Prostate gland (tissue), 2 donors: Measurements from ENCODE around the gene RNF113B. TPM values are rescaled to one million over a fixed set of nuclear protein-coding genes. Genes with fewer than 3 reads are reported as not detected.

Source experiments
- DNase-seq: peaks from one replicate; pipeline ENCODE4 v3.0.0-alpha.2; 2019; ENCODE audit warnings: low spot score
- H3K27ac ChIP-seq, 2 donors: fragments of 200-600 bp; sonication (generic); 2 replicates each; pipeline ENCODE4 v1.5.1; 2017 to 2019
- H3K27me3 ChIP-seq: fragments of 200-600 bp; sonication (generic); replicated peaks from 2 replicates; pipeline ENCODE4 v1.5.1; 2019; ENCODE audit not compliant: insufficient read depth
- H3K36me3 ChIP-seq, 2 donors: fragments of 200-600 bp; sonication (generic); 1 replicate in 1 of 2; 2 replicates in 1 of 2; pipeline versions ENCODE4 v1.5.1 to v1.8.1; 2017 to 2019
- H3K4me1 ChIP-seq: fragments of 200-600 bp; sonication (generic); replicated peaks from 2 replicates; pipeline ENCODE4 v1.5.1; 2019
- H3K4me3 ChIP-seq, 2 donors: fragments of 200-600 bp; sonication (generic); 2 replicates each; pipeline ENCODE4 v1.5.1; 2017 to 2019
- H3K9me3 ChIP-seq: fragments of 200-600 bp; sonication (generic); 2 replicates; pipeline ENCODE4 v1.5.1; 2017
- POLR2A ChIP-seq: fragments of 450-650 bp; IDR thresholded peaks from one replicate; pipeline ENCODE4 v1.6.1; 2016; ENCODE audit warnings: antibody characterized with exemption, mild to moderate bottlenecking
- POLR2AphosphoS5 ChIP-seq: sonication (generic); formaldehyde crosslinking; IDR thresholded peaks from one replicate; pipeline ENCODE4 v1.6.1; 2017; ENCODE audit warnings: antibody characterized with exemption
- WGBS: methylation state at CpG from one replicate; pipeline ENCODE4 v1.1.5; 2018; 5-methylcytosine and 5-hydroxymethylcytosine counted together
- intact Hi-C: fragments of 100-400 bp; cut with DNase I; formaldehyde crosslinking; loops from one replicate; pipeline ENCODE4 v1.14.2; 2022
- total RNA-seq, 2 donors: library from RNA; depleted of rRNA; stranded (reverse); fragments of >200 nt; gene quantifications; one replicate each; pipeline ENCODE4 v1.1.0, GENCODE V29; 2016
- TF ChIP-seq, protein P1 (sequence below), 4 experiments: fragments of 200-600 bp in 2 of 4; fragments of 450-650 bp in 2 of 4; sonication (generic) in 2 of 4; IDR thresholded peaks; 1 replicate in 3 of 4; 2 replicates in 1 of 4; pipeline ENCODE4 v1.5.1; 2016 to 2019; ENCODE audit warnings: antibody characterized with exemption in 4 of 4, mild to moderate bottlenecking in 2 of 4, moderate library complexity in 2 of 4

The RNF113B gene
- total RNA-seq, 2 donors from 2014 or later: 11.2 TPM; not detected in 1

GRCh38 chr13:98206946-98207345 lies 29.9 kb upstream of the RNF113B start:
- TF ChIP-seq POLR2AphosphoS5 (peak; percentile 71), POLR2A (no peak)
- TF ChIP-seq, protein P1, sequence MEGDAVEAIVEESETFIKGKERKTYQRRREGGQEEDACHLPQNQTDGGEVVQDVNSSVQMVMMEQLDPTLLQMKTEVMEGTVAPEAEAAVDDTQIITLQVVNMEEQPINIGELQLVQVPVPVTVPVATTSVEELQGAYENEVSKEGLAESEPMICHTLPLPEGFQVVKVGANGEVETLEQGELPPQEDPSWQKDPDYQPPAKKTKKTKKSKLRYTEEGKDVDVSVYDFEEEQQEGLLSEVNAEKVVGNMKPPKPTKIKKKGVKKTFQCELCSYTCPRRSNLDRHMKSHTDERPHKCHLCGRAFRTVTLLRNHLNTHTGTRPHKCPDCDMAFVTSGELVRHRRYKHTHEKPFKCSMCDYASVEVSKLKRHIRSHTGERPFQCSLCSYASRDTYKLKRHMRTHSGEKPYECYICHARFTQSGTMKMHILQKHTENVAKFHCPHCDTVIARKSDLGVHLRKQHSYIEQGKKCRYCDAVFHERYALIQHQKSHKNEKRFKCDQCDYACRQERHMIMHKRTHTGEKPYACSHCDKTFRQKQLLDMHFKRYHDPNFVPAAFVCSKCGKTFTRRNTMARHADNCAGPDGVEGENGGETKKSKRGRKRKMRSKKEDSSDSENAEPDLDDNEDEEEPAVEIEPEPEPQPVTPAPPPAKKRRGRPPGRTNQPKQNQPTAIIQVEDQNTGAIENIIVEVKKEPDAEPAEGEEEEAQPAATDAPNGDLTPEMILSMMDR (IDR thresholded peaks at IDR 0.05): no peak
- H3K4me3 ChIP-seq: no peak overlapping the region
- H3K36me3 ChIP-seq: no peaks in the 10 kb centered on the region
- H3K4me1 ChIP-seq: no peaks in the 10 kb centered on the region
- intact Hi-C loops: no loop called here
- peak overlapping the region; percentile 10 to 24 for H3K27ac ChIP-seq
- 28% methylated on average over 4 of the region's 4 CpGs for WGBS
- H3K9me3 ChIP-seq: no peaks in the 10 kb centered on the region
- peak; percentile 53 for DNase-seq
- H3K27me3 ChIP-seq: no peaks in the 10 kb centered on the region

GRCh38 chr13:98204546-98204945 lies 27.5 kb upstream of the RNF113B start:
- 98% methylated on average over 2 of the region's 2 CpGs for WGBS
- Histone ChIP-seq H3K4me1 (no peaks in the 10 kb centered on the region), H3K4me3 (no peak overlapping the region), H3K36me3 (no peaks in the 10 kb centered on the region), H3K9me3 (no peaks in the 10 kb centered on the region), H3K27me3 (no peaks in the 10 kb centered on the region), H3K27ac (no peak overlapping the region)
- no peak for DNase-seq
- intact Hi-C loops: no loop called here
- TF ChIP-seq, protein P1 (IDR thresholded peaks at IDR 0.05): no peak
- TF ChIP-seq POLR2AphosphoS5 (no peak), POLR2A (no peak)

DNA sequence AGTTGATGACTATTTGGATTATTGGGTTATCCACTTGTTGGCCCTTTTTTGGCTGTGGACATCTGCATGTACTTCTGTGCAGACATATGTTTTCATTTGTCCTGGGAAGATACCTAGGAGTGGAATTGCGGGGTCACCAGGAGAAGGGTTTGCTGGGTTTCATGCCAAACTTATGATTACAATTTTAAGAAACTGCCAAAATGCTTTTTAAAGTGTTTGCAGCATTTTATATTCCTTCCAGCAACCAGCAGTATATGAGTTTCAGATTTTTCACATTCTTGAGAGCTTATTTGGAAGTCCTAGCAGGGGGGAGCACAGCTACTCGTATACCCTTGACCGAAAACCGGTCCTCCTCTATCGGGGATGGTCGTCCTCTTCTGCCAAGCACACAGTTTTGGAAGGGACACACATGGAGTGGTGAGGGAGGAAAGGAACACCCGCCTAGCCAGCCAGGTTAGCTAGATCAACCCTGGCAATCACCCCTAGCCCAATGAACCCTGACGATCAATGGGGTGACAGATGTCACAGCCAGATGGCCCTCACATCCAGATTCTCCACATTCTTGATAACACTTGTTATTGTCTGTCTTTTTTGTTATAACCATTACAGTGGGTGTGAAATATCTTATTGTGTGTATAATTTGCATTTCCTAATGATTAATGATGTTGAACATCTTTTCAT lies 26.7 kb upstream of the RNF113B start:
- intact Hi-C loops: no loop called here
- TF ChIP-seq POLR2AphosphoS5 (no peak), POLR2A (no peak)
- TF ChIP-seq, protein P1 (IDR thresholded peaks at IDR 0.05): no peak
- 86% methylated on average over 8 of the region's 8 CpGs for WGBS
- Histone ChIP-seq H3K4me3 (no peak overlapping the region), H3K4me1 (no peaks in the 10 kb centered on the region), H3K27me3 (no peaks in the 10 kb centered on the region), H3K9me3 (no peaks in the 10 kb centered on the region), H3K27ac (no peak overlapping the region), H3K36me3 (no peaks in the 10 kb centered on the region)
- DNase-seq: no peak

- WGBS: 61% methylated on average over 6 of the region's 6 CpGs
- Histone ChIP-seq H3K9me3 (no peaks in the 10 kb centered on the region), H3K4me1 (no peaks in the 10 kb centered on the region), H3K27me3 (no peaks in the 10 kb centered on the region), H3K27ac (no peak overlapping the region), H3K36me3 (no peaks in the 10 kb centered on the region), H3K4me3 (no peak overlapping the region)
- DNase-seq: no peak
- TF ChIP-seq POLR2AphosphoS5 (no peak), POLR2A (no peak)
- TF ChIP-seq, protein P1 (IDR thresholded peaks at IDR 0.05): no peak
- intact Hi-C loops: no loop called here
These were observed 24.9 kb upstream of the RNF113B start for GRCh38 chr13:98201984-98202383.

DNA sequence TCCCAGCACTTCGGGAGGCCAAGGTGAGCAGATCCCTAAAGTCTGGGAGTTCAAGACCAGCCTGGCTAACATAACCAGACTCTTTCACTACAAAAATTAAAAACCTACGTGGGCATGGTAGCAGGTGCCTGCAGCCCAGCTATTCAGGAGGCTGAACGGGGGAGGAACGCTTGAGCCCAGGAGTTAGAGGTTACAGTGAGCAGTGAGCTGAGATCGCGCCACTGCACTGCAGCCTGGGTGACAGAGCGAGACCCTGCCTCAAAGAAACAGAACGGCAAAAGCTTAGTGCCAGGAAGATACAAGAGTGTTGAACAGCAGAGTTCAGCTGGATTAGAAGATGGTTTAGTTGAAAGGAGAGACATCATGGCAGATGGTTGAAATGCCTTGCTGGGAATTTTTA lies 24.1 kb upstream of the RNF113B start:
- no peak overlapping the region for H3K27ac ChIP-seq
- WGBS: 90% methylated on average over 8 of the region's 8 CpGs
- H3K4me3 ChIP-seq: no peak overlapping the region
- intact Hi-C loops: no loop called here
- no peaks in the 10 kb centered on the region for H3K27me3 ChIP-seq
- DNase-seq: no peak
- TF ChIP-seq POLR2AphosphoS5 (no peak), POLR2A (no peak)
- TF ChIP-seq, protein P1 (IDR thresholded peaks at IDR 0.05): no peak
- H3K36me3 ChIP-seq: no peaks in the 10 kb centered on the region
- H3K4me1 ChIP-seq: no peaks in the 10 kb centered on the region
- no peaks in the 10 kb centered on the region for H3K9me3 ChIP-seq
